B cell (primary cell): Measurements from ENCODE around the gene MGMT. TPM values are rescaled to one million over a fixed set of nuclear protein-coding genes. Genes with fewer than 3 reads are reported as not detected.

Source experiments
- ATAC-seq: fragments of 200-7000 bp; cut with Tn5 transposase; one replicate; pipeline ENCODE4 v1.10.0; 2021; ENCODE audit warnings: low read depth, mild to moderate bottlenecking, moderate number of reproducible peaks, moderate library complexity
- CTCF ChIA-PET: fragments of 350-600 bp; sonication (Branson Sonifier 250); formaldehyde crosslinking; loops from one replicate; lab custom pipeline; 2021; ENCODE audit warnings: antibody characterized with exemption, inconsistent platforms; lab: Charles Lee
- POLR2A ChIA-PET: fragments of 350-600 bp; sonication (Branson Sonifier 250); formaldehyde crosslinking; loops from one replicate; lab custom pipeline; 2021; ENCODE audit warnings: antibody characterized with exemption; lab: Charles Lee
- DNase-seq: peaks from one replicate; pipeline ENCODE4 v3.0.0; 2013
- H2AFZ ChIP-seq: 2 replicates; pipeline ENCODE4 v1.6.1; 2012; ENCODE audit warnings: mild to moderate bottlenecking, low read depth, low read length; ENCODE audit not compliant: insufficient read depth, poor library complexity, severe bottlenecking
- H3K27ac ChIP-seq, 2 donors: 1 replicate in 1 of 2; 2 replicates in 1 of 2; pipeline ENCODE4 v1.5.1; 2012 to 2013; ENCODE audit warnings: low read length in 2 of 2, mild to moderate bottlenecking in 2 of 2, moderate library complexity in 1 of 2
- H3K27me3 ChIP-seq, 4 experiments: fragments of 200-600 bp in 1 of 4; sonication (generic) in 1 of 4; replicated peaks in 1 of 4; 1 replicate in 2 of 4; 2 replicates in 2 of 4; pipeline versions ENCODE4 v1.6.1 to v1.7.0; 2013 to 2016; ENCODE audit warnings: low read length in 3 of 4, mild to moderate bottlenecking in 2 of 4, mixed read lengths in 1 of 4, moderate library complexity in 1 of 4; ENCODE audit not compliant: insufficient read depth in 4 of 4, control insufficient read depth in 3 of 4; ENCODE audit errors: control extremely low read depth in 1 of 4
- H3K36me3 ChIP-seq, 2 experiments: replicated peaks in 1 of 2; 1 replicate in 1 of 2; 2 replicates in 1 of 2; pipeline versions ENCODE4 v1.6.1 to v1.7.1; 2013; ENCODE audit warnings: low read length in 1 of 2; ENCODE audit not compliant: insufficient read depth in 2 of 2, control insufficient read depth in 1 of 2; ENCODE audit errors: control extremely low read depth in 1 of 2, extremely low read depth in 1 of 2
- H3K4me1 ChIP-seq, 2 donors: fragments of 200-600 bp in 1 of 2; sonication (generic) in 1 of 2; 1 replicate in 1 of 2; 2 replicates in 1 of 2; pipeline versions ENCODE4 v1.5.1 to v1.6.1; 2013 to 2017; ENCODE audit warnings: low read length in 2 of 2; ENCODE audit not compliant: control insufficient read depth in 2 of 2, insufficient read depth in 2 of 2
- H3K4me2 ChIP-seq: replicated peaks from 2 replicates; pipeline ENCODE3; 2012; ENCODE audit warnings: mild to moderate bottlenecking, low read depth, low read length; ENCODE audit not compliant: poor library complexity, severe bottlenecking
- H3K4me3 ChIP-seq, 5 experiments: fragments of 200-600 bp in 1 of 5; sonication (generic) in 1 of 5; 1 replicate in 3 of 5; 2 replicates in 2 of 5; pipeline versions ENCODE4 v1.5.1 to v1.7.0; 2011 to 2016; ENCODE audit warnings: low read length in 4 of 5, mild to moderate bottlenecking in 4 of 5, low read depth in 2 of 5, control low read depth in 1 of 5, moderate library complexity in 1 of 5; ENCODE audit not compliant: insufficient read depth in 1 of 5; ENCODE audit errors: control extremely low read depth in 1 of 5, extremely low read depth in 1 of 5
- H3K79me2 ChIP-seq: fragments of 200-600 bp; sonication (generic); one replicate; pipeline ENCODE4 v1.6.0; 2016; ENCODE audit warnings: low read length; ENCODE audit not compliant: control insufficient read depth, insufficient read depth
- H3K9ac ChIP-seq: fragments of 200-600 bp; sonication (generic); 2 replicates; pipeline ENCODE4 v1.6.1; 2017; ENCODE audit warnings: mild to moderate bottlenecking, low read length, moderate library complexity
- H3K9me3 ChIP-seq, 3 donors: one replicate each; pipeline versions ENCODE4 v1.6.1 to v1.7.1; 2013; ENCODE audit warnings: low read length in 2 of 3; ENCODE audit not compliant: control insufficient read depth in 2 of 3, insufficient read depth in 1 of 3; ENCODE audit errors: control extremely low read depth in 1 of 3
- H4K20me1 ChIP-seq: 2 replicates; pipeline ENCODE4 v1.6.0; 2012; ENCODE audit warnings: mild to moderate bottlenecking, low read length; ENCODE audit not compliant: insufficient read depth, control insufficient read depth, poor library complexity, severe bottlenecking
- H3K27ac Mint-ChIP-seq: one replicate; pipeline ENCODE4 v1.8.0; 2021; ENCODE audit warnings: mixed read lengths
- H3K27me3 Mint-ChIP-seq: one replicate; pipeline ENCODE4 v1.8.0; 2021; ENCODE audit warnings: mixed read lengths
- H3K4me1 Mint-ChIP-seq: one replicate; pipeline ENCODE4 v1.8.0; 2021; ENCODE audit warnings: mixed read lengths
- H3K4me3 Mint-ChIP-seq: one replicate; pipeline ENCODE4 v1.8.0; 2021; ENCODE audit warnings: mixed read lengths
- H3K9me3 Mint-ChIP-seq: one replicate; pipeline ENCODE4 v1.8.0; 2022; ENCODE audit warnings: mixed read lengths; ENCODE audit not compliant: insufficient read depth
- CTCF ChIP-seq: fragments of 200-600 bp; IDR thresholded peaks from one replicate; pipeline ENCODE4 v1.8.0; 2022; ENCODE audit warnings: antibody characterized with exemption, mild to moderate bottlenecking
- EZH2 ChIP-seq: IDR thresholded peaks from 2 replicates; pipeline ENCODE4 v1.6.1; 2012; ENCODE audit warnings: borderline replicate concordance, low read depth, mild to moderate bottlenecking, moderate library complexity, low read length; ENCODE audit not compliant: insufficient read depth, poor library complexity, severe bottlenecking
- WGBS: methylation state at CpG from one replicate; pipeline ENCODE4 v1.1.5; 2013; ENCODE audit warnings: missing lambda C conversion rate; ENCODE audit not compliant: insufficient coverage; 5-methylcytosine and 5-hydroxymethylcytosine counted together
- intact Hi-C: fragments of 100-400 bp; cut with micrococcal nuclease; formaldehyde crosslinking; loops from one replicate; pipeline ENCODE4 v1.10.0; 2022
- polyA plus RNA-seq: library from polyadenylated mRNA; depleted of rRNA; stranded (reverse); fragments of >200 nt; gene quantifications from 2 replicates; pipeline ENCODE4 v1.2.3, GENCODE V29; 2012
- total RNA-seq, 2 donors: library from RNA; stranded (reverse); fragments of 120-200 nt in 1 of 2; gene quantifications; 1 replicate in 1 of 2; 2 replicates in 1 of 2; pipeline versions ENCODE4 v1.2.3 to v1.2.4, GENCODE V29; 2013 to 2022

Gene MGMT
- total and polyA plus RNA-seq, 2 donors (not counting 1 experiment from before 2014, with no cell fraction given): 16.6 to 87.7 TPM

DNA sequence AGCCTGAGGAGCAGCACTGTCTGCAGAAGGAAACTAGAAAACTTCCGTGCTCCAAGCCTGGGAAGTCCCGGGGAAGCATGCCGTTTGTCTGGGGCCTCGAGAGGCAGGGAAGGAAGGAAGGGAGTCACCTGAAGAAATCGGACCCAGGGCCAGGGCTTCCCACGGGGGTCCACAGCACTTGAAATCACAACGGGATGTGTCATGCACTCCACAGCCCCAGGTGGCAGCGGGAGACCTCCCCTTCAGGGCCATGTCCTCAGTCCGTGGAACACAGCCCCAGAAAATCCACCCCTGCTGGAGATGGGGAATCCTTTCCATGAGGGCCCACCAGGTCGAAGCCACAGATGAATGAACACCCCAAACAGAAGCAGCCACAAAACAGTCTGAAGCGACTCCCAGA is 239.5 kb downstream of the MGMT start:
- H3K27me3 ChIP-seq: no peaks in the 10 kb centered on the region
- no peak overlapping the region for H2AFZ ChIP-seq
- peaks cover 0 to 4% (median 0%) of the 10 kb centered on the region in 3 donors for H3K9me3 ChIP-seq
- H3K4me1 ChIP-seq: peaks cover 0 to 4% of the 10 kb centered on the region in 2 donors
- H3K9me3 Mint-ChIP-seq: no peaks in the 10 kb centered on the region
- H3K36me3 ChIP-seq: peaks cover 0 to 8% of the 10 kb centered on the region in 2 experiments
- DNase-seq (no peak), ATAC-seq (no peak)
- H3K79me2 ChIP-seq: no peaks in the 10 kb centered on the region
- H3K27ac ChIP-seq: no peak overlapping the region
- no peak overlapping the region for H3K4me3 ChIP-seq
- TF ChIP-seq EZH2 (no peak), CTCF (no peak)
- intact Hi-C loops: no loop called here
- no peaks in the 10 kb centered on the region for H3K27me3 Mint-ChIP-seq
- H3K4me3 Mint-ChIP-seq: no peak overlapping the region
- POLR2A ChIA-PET: no interaction called here
- no peak overlapping the region for H3K27ac Mint-ChIP-seq
- 95% methylated on average over 9 of the region's 11 CpGs for WGBS
- CTCF ChIA-PET: no interaction called here
- peaks cover 6% of the 10 kb centered on the region for H3K4me1 Mint-ChIP-seq
- no peaks in the 10 kb centered on the region for H4K20me1 ChIP-seq
- H3K9ac ChIP-seq: no peak overlapping the region
- H3K4me2 ChIP-seq: no peak overlapping the region

GRCh38 chr10:129707406-129708388 is 240.7 kb downstream of the MGMT start:
- Histone ChIP-seq H3K9ac (no peak overlapping the region), H3K27ac (no peak overlapping the region), H3K4me1 (peaks cover 0 to 4% of the 10 kb centered on the region in 2 donors), H3K9me3 (peaks cover 0 to 4% (median 0%) of the 10 kb centered on the region in 3 donors), H3K4me3 (no peak overlapping the region), H3K27me3 (no peaks in the 10 kb centered on the region), H2AFZ (no peak overlapping the region), H3K36me3 (peaks cover 0 to 8% of the 10 kb centered on the region in 2 experiments), H4K20me1 (no peaks in the 10 kb centered on the region), H3K4me2 (no peak overlapping the region), H3K79me2 (no peaks in the 10 kb centered on the region)
- ATAC-seq (no peak), DNase-seq (no peak)
- H3K4me3 Mint-ChIP-seq: no peak overlapping the region
- H3K27ac Mint-ChIP-seq: no peak overlapping the region
- peaks cover 6% of the 10 kb centered on the region for H3K4me1 Mint-ChIP-seq
- POLR2A ChIA-PET: no interaction called here
- no peaks in the 10 kb centered on the region for H3K27me3 Mint-ChIP-seq
- intact Hi-C loops: no loop called here
- CTCF ChIA-PET: no interaction called here
- WGBS: 96% methylated on average over 27 of the region's 37 CpGs
- H3K9me3 Mint-ChIP-seq: no peaks in the 10 kb centered on the region
- no peak for TF ChIP-seq EZH2
- no peak for TF ChIP-seq CTCF
